Measurements from ENCODE around the gene INTS2. TPM values are rescaled to one million over a fixed set of nuclear protein-coding genes. Genes with fewer than 3 reads are reported as not detected.
"Not testable (repeated sequence)": the region's sequence is repeated elsewhere in the genome, so short reads cannot be mapped to it uniquely, and the experiment has no call there.

INTS2 gene
- total RNA-seq, 1 experiment from 2014 or later = 26.3 TPM

DNA sequence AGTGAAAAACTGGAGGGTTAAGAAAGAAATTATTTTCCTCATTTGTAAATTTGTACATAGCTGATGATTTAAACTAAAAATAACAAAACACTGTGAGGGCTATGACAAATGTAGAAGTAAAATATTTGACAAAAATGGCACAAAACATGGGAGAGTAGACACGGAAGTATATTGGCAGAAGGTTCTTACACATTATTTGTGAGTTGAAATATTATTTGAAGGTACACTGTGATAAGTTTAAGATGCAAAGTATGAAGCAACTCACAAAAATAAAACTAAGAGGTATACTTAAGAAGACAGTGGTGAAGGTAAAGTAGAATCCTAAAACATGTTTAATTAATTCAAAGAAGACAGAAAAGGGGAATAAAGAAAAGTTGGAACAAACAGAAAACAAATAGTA, 99.1 kb downstream of the INTS2 start:
- intact Hi-C loops (cut with micrococcal nuclease; ENCODE audit: unreplicated experiment) = no loop called here
- Histone ChIP-seq H3K36me3 (ENCODE audit: insufficient read depth, low read length, poor library complexity, severe bottlenecking) (peaks cover 4% of the 10 kb centered on the region), H3K4me1 (ENCODE audit: insufficient read depth, low read length, poor library complexity, severe bottlenecking) (no peaks in the 10 kb centered on the region), H3K4me3 (ENCODE audit: low read depth, low read length, poor library complexity, severe bottlenecking) (no peak overlapping the region), H3K9me3 (ENCODE audit: low read depth, low read length, poor library complexity, severe bottlenecking) (no peaks in the 10 kb centered on the region), H3K27ac (ENCODE audit: low read depth, low read length, poor library complexity, severe bottlenecking) (no peak overlapping the region), H3K27me3 (replicated peaks; ENCODE audit: insufficient read depth, low read depth, low read length, poor library complexity) (no peaks in the 10 kb centered on the region)
- no peak for DNase-seq (ENCODE audit: low spot score)
- CTCF ChIA-PET = no interaction called here
- no TSS peak for BruUV-seq (replicated peaks)
- no peak for TF ChIP-seq CTCF (conservative IDR thresholded peaks at IDR 0.05; ENCODE audit: low read depth, low read length)
- TF ChIP-seq EZH2 (IDR thresholded peaks at IDR 0.05; ENCODE audit: borderline replicate concordance, low read depth, low read length, poor library complexity, severe bottlenecking) = no peak
- POLR2A ChIA-PET (ENCODE audit: low non-redundant PET) = no interaction called here

DNA sequence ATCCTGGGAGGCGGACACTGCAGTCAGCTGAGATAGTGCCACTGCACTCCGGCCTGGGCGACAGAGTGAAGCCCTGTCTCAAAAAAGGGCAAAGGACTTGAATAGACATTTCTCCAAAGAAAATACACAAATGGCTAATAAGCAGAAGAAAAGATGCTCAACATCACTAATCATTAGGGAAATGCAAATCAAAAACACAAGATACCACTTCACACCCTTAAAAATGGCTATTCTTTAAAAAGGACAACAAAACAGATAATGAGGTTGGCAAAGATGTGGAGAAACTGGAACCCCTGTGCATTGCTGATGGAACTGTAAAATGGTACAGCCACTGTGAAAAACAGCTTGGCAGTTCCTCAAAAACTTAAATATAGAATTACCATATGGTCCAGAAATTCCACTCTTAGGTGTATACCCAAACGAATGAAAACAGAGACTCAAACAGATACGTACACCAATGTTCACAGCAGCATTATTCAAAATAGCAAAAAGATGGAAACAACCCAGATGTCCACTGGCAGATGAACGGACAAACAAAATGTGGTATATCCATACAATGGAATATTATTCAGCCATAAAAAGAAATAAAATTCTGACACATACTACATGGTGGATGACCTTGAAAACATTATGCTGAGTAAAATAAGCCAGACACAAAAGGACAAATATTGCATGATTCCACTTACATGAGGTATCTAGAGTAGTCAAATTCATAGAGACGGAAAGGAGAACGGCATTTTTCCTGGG, 100.0 kb downstream of the INTS2 start:
- H3K4me3 ChIP-seq (ENCODE audit: low read depth, low read length, poor library complexity, severe bottlenecking) = no peak overlapping the region
- BruUV-seq (replicated peaks) = no TSS peak
- ChIA-PET CTCF (no interaction called here), POLR2A (ENCODE audit: low non-redundant PET) (no interaction called here)
- intact Hi-C loops (cut with micrococcal nuclease; ENCODE audit: unreplicated experiment) = no loop called here
- no peaks in the 10 kb centered on the region for H3K9me3 ChIP-seq (ENCODE audit: low read depth, low read length, poor library complexity, severe bottlenecking)
- no peaks in the 10 kb centered on the region for H3K4me1 ChIP-seq (ENCODE audit: insufficient read depth, low read length, poor library complexity, severe bottlenecking)
- H3K27ac ChIP-seq (ENCODE audit: low read depth, low read length, poor library complexity, severe bottlenecking) = no peak overlapping the region
- no peaks in the 10 kb centered on the region for H3K27me3 ChIP-seq (replicated peaks; ENCODE audit: insufficient read depth, low read depth, low read length, poor library complexity)
- H3K36me3 ChIP-seq (ENCODE audit: insufficient read depth, low read length, poor library complexity, severe bottlenecking) = peaks cover 4% of the 10 kb centered on the region
- TF ChIP-seq CTCF (conservative IDR thresholded peaks at IDR 0.05; ENCODE audit: low read depth, low read length) = no peak
- TF ChIP-seq EZH2 (IDR thresholded peaks at IDR 0.05; ENCODE audit: borderline replicate concordance, low read depth, low read length, poor library complexity, severe bottlenecking) = no peak
- DNase-seq (ENCODE audit: low spot score) = no peak

DNA sequence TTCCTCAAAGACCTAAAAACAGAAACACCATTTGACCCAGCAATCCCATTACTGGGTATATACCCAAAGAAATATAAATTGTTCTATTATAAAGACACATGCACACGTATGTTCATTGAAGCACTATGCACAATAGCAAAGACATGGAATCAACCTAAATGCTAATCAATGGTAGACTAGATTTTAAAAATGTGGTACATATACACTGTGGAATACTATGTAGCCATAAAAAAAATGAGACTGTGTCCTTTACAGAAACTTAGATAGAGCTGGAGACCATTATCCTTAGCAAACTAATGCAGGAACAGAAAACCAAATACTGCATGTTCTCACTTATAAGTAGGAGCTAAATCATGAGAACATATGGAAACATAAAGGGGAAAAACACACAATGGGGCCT, 100.9 kb downstream of the INTS2 start:
- CTCF ChIA-PET; H3K27ac ChIP-seq (ENCODE audit: low read depth, low read length, poor library complexity, severe bottlenecking); DNase-seq (ENCODE audit: low spot score); H3K9me3 ChIP-seq (ENCODE audit: low read depth, low read length, poor library complexity, severe bottlenecking); BruUV-seq (replicated peaks); intact Hi-C loops (cut with micrococcal nuclease; ENCODE audit: unreplicated experiment); H3K4me1 ChIP-seq (ENCODE audit: insufficient read depth, low read length, poor library complexity, severe bottlenecking); H3K27me3 ChIP-seq (replicated peaks; ENCODE audit: insufficient read depth, low read depth, low read length, poor library complexity); H3K4me3 ChIP-seq (ENCODE audit: low read depth, low read length, poor library complexity, severe bottlenecking): not testable (repeated sequence)
- peaks cover 10% of the 10 kb centered on the region for H3K36me3 ChIP-seq (ENCODE audit: insufficient read depth, low read length, poor library complexity, severe bottlenecking)
- POLR2A ChIA-PET (ENCODE audit: low non-redundant PET) = interaction anchor here (0.6 kb wide), 1 partner anchor 10 kb away, joined by 3 read pairs; no protein-coding TSS in a partner anchor

DNA sequence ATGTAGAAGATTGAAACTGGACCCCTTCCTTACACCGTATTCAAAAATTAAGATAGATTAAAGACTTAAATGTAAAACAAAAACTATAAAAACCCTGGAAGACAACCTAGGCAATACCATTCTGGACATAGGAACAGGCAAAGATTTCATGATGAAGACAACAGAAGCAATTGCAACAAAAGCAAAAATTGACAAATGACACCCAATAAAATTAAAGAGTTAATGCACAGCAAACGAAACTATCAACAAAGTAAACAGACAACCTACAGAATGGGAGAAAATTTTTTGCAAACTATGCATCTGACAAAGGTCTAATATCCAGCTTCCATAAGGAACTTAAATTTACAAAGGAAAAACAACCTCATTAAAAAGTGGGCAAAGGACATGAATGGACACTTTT, 101.6 kb downstream of the INTS2 start:
- intact Hi-C loops (cut with micrococcal nuclease; ENCODE audit: unreplicated experiment); CTCF ChIA-PET; POLR2A ChIA-PET (ENCODE audit: low non-redundant PET); H3K9me3 ChIP-seq (ENCODE audit: low read depth, low read length, poor library complexity, severe bottlenecking); H3K4me1 ChIP-seq (ENCODE audit: insufficient read depth, low read length, poor library complexity, severe bottlenecking); DNase-seq (ENCODE audit: low spot score); H3K4me3 ChIP-seq (ENCODE audit: low read depth, low read length, poor library complexity, severe bottlenecking); H3K27ac ChIP-seq (ENCODE audit: low read depth, low read length, poor library complexity, severe bottlenecking); BruUV-seq (replicated peaks); H3K27me3 ChIP-seq (replicated peaks; ENCODE audit: insufficient read depth, low read depth, low read length, poor library complexity): not testable (repeated sequence)
- peaks cover 17% of the 10 kb centered on the region for H3K36me3 ChIP-seq (ENCODE audit: insufficient read depth, low read length, poor library complexity, severe bottlenecking)
